Kidney (tissue), 14 donors: ENCODE measurements around the gene RAD18. TPM values are rescaled to one million over a fixed set of nuclear protein-coding genes. Genes with fewer than 3 reads are reported as not detected.
A peak's percentile ranks its signal among the peaks of the same experiment; 100 is the strongest.

Source experiments
- DNase-seq, 5 donors: peaks; one replicate each; pipeline ENCODE4 v3.0.0-alpha.2; 2013 to 2020
- FAIRE-seq: peaks from 2 replicates; lab custom pipeline; 2012; peaks lifted over from hg19 to GRCh38; lab: Jason Lieb, UNC
- H3K27ac ChIP-seq, 2 donors: one replicate each; pipeline ENCODE4 v1.7.0; 2013; ENCODE audit warnings: low read depth in 2 of 2, low read length in 2 of 2, inconsistent platforms in 1 of 2
- H3K27me3 ChIP-seq: one replicate; pipeline ENCODE4 v1.7.1; 2013; ENCODE audit warnings: low read length, inconsistent platforms; ENCODE audit not compliant: control insufficient read depth, insufficient read depth
- H3K36me3 ChIP-seq, 3 donors: one replicate each; pipeline versions ENCODE4 v1.7.0 to v1.7.1; 2013; ENCODE audit warnings: low read length in 3 of 3, control low read depth in 1 of 3, inconsistent platforms in 1 of 3; ENCODE audit not compliant: insufficient read depth in 3 of 3, control insufficient read depth in 2 of 3
- H3K4me1 ChIP-seq, 3 donors: one replicate each; pipeline versions ENCODE4 v1.7.0 to v1.7.1; 2013; ENCODE audit warnings: low read length in 3 of 3, inconsistent platforms in 1 of 3, low read depth in 1 of 3; ENCODE audit not compliant: control insufficient read depth in 2 of 3, insufficient read depth in 2 of 3
- H3K4me3 ChIP-seq, 3 donors: one replicate each; pipeline versions ENCODE4 v1.7.0 to v1.8.1; 2013; ENCODE audit warnings: low read length in 3 of 3, control low read depth in 1 of 3, inconsistent platforms in 1 of 3
- H3K9ac ChIP-seq, 3 donors: one replicate each; pipeline versions ENCODE4 v1.7.0 to v1.7.1; 2013; ENCODE audit warnings: low read length in 3 of 3, control low read depth in 1 of 3, inconsistent platforms in 1 of 3
- H3K9me3 ChIP-seq, 3 donors: one replicate each; pipeline versions ENCODE4 v1.7.0 to v1.7.1; 2013; ENCODE audit warnings: low read length in 3 of 3, control low read depth in 1 of 3, inconsistent platforms in 1 of 3; ENCODE audit not compliant: control insufficient read depth in 2 of 3, insufficient read depth in 1 of 3
- intact Hi-C: fragments of 100-400 bp; cut with DNase I; formaldehyde crosslinking; loops from one replicate; pipeline ENCODE4 v1.11.1; 2022
- polyA plus RNA-seq: library from polyadenylated mRNA; stranded (reverse); fragments of 350-450 nt; fragmentation: Illumina TruSeq; extraction: RNeasy Lipid Tissue Mini Kit (QIAGEN cat#74804); gene quantifications from one replicate; pipeline ENCODE4 v1.2.3, GENCODE V29; 2014; ENCODE audit warnings: low read depth, low replicate concordance; ENCODE audit not compliant: insufficient read depth
- total RNA-seq: library from RNA; stranded (reverse); fragmentation: NEBNext Ultra II Directional; extraction: Animal tissue kit (Norgen Biotek cat#: 25700); gene quantifications from one replicate; pipeline ENCODE4 v1.2.1, GENCODE V29; 2021
- TF ChIP-seq, protein P1 (sequence below): IDR thresholded peaks from 3 replicates; pipeline ENCODE4 v1.5.1; 2012; ENCODE audit warnings: mild to moderate bottlenecking, moderate library complexity, borderline replicate concordance; ENCODE audit not compliant: insufficient read depth; ENCODE audit errors: extremely low read depth
- donor health status: control.
- donor health status: control.
- donor health status: control.
- donor health status: control.
- donor health status: control.
- donor health status: DM: yes; HTN: yes; CAD: no.
- donor health status: Normal renal cell carcinoma (clear cell type).

Gene RAD18
- total and polyA plus RNA-seq, 2 donors from 2014 or later, result 3.1 to 8.0 TPM

DNA sequence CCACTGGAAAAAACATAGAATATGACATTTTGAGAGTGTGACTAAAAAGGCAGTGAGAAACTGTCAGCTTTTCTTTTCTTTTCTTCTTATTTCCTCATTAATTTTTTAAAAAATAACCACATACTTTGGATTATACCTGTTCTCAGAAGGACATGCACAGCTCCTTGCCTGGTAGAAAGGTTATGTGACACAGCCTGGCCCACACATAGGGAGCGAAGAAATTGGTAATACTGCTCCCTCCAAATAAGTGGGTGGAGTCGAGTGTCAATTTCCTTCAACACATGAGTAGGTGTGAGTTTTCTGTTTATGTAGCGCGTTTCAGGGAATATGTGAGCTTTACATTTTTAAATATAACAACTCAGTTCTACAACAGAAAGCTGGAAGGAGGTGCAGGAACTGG, 28.9 kb upstream of the RAD18 start:
- Histone ChIP-seq H3K27me3 (no peaks in the 10 kb centered on the region), H3K9ac (no peak overlapping the region), H3K9me3 (no peaks in the 10 kb centered on the region), H3K4me1 (peaks cover 0 to 2% (median 0%) of the 10 kb centered on the region in 3 donors), H3K4me3 (no peak overlapping the region), H3K27ac (no peak overlapping the region), H3K36me3 (peaks cover 0 to 6% (median 0%) of the 10 kb centered on the region in 3 donors)
- no peak for DNase-seq
- no peak for FAIRE-seq
- intact Hi-C loops, result loop anchor here (10.0 kb wide), 1 partner anchor 73 kb away; no protein-coding TSS in a partner anchor
- TF ChIP-seq, protein P1, sequence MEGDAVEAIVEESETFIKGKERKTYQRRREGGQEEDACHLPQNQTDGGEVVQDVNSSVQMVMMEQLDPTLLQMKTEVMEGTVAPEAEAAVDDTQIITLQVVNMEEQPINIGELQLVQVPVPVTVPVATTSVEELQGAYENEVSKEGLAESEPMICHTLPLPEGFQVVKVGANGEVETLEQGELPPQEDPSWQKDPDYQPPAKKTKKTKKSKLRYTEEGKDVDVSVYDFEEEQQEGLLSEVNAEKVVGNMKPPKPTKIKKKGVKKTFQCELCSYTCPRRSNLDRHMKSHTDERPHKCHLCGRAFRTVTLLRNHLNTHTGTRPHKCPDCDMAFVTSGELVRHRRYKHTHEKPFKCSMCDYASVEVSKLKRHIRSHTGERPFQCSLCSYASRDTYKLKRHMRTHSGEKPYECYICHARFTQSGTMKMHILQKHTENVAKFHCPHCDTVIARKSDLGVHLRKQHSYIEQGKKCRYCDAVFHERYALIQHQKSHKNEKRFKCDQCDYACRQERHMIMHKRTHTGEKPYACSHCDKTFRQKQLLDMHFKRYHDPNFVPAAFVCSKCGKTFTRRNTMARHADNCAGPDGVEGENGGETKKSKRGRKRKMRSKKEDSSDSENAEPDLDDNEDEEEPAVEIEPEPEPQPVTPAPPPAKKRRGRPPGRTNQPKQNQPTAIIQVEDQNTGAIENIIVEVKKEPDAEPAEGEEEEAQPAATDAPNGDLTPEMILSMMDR, result no peak

GRCh38 chr3:8990266-8991215, 27.3 kb upstream of the RAD18 start:
- Histone ChIP-seq H3K4me3 (no peak overlapping the region), H3K27ac (no peak overlapping the region), H3K9ac (no peak overlapping the region), H3K9me3 (no peaks in the 10 kb centered on the region), H3K27me3 (no peaks in the 10 kb centered on the region), H3K36me3 (peaks cover 0 to 6% (median 0%) of the 10 kb centered on the region in 3 donors), H3K4me1 (no peaks in the 10 kb centered on the region)
- intact Hi-C loops, result loop anchor here (10.0 kb wide), 1 partner anchor 74 kb away; no protein-coding TSS in a partner anchor
- no peak for FAIRE-seq
- TF ChIP-seq, protein P1, result no peak
- peak in 1 of 5 donors; percentile 34 for DNase-seq

- H3K27ac ChIP-seq, result no peak overlapping the region
- no peaks in the 10 kb centered on the region for H3K27me3 ChIP-seq
- FAIRE-seq, result no peak
- no peak overlapping the region for H3K4me3 ChIP-seq
- H3K9me3 ChIP-seq, result no peaks in the 10 kb centered on the region
- H3K4me1 ChIP-seq, result no peaks in the 10 kb centered on the region
- intact Hi-C loops, result no loop called here
- peaks cover 0 to 6% (median 0%) of the 10 kb centered on the region in 3 donors for H3K36me3 ChIP-seq
- TF ChIP-seq, protein P1, result no peak
- no peak overlapping the region for H3K9ac ChIP-seq
- no peak for DNase-seq
These were observed 25.7 kb upstream of the RAD18 start for GRCh38 chr3:8988791-8989558.
